ENCODE data around the gene SRRM3.

GRCh38 chr7:76216381-76217082, 14.8 kb downstream of the SRRM3 start:
- TF ChIP-seq CTCF (IDR thresholded peaks at IDR 0.05), result no peak
- TF ChIP-seq EZH2phosphoT487 (IDR thresholded peaks at IDR 0.05), result no peak
- TF ChIP-seq EZH2 (IDR thresholded peaks at IDR 0.05), result no peak
